Measurements from ENCODE around the gene SLC27A1.

- TF ChIP-seq POLR2A (IDR thresholded peaks at IDR 0.05) (no peak), POLR2AphosphoS5 (IDR thresholded peaks at IDR 0.05) (no peak), CTCF (IDR thresholded peaks at IDR 0.05) (no peak)
Observed at GRCh38 chr19:17524651-17525050, 54.3 kb downstream of the SLC27A1 start.

Data from suprapubic skin (tissue), 4 donors.